Measurements from ENCODE around the gene SDK1. TPM values are rescaled to one million over a fixed set of nuclear protein-coding genes. Genes with fewer than 3 reads are reported as not detected.

SDK1 gene
- total RNA-seq, 2 experiments from 2014 or later: 0.19 to 0.36 TPM

- H3K36me3 ChIP-seq (ENCODE audit: insufficient read depth, low read length): no peaks in the 10 kb centered on the region
- DNase-seq (ENCODE audit: low spot score): no peak
- no peaks in the 10 kb centered on the region for H3K79me2 ChIP-seq (ENCODE audit: insufficient read depth, low read depth, low read length)
- intact Hi-C loops (cut with micrococcal nuclease; ENCODE audit: unreplicated experiment): no loop called here
- no peaks in the 10 kb centered on the region for H4K20me1 ChIP-seq (ENCODE audit: insufficient read depth, low read length)
- POLR2A ChIA-PET: no interaction called here
- no peaks in the 10 kb centered on the region for H3K4me1 ChIP-seq (ENCODE audit: insufficient read depth, low read length, poor library complexity, severe bottlenecking)
- TF ChIP-seq CTCF (conservative IDR thresholded peaks at IDR 0.05; ENCODE audit: low read length): no peak
- no peak for TF ChIP-seq EZH2phosphoT487 (IDR thresholded peaks at IDR 0.05; ENCODE audit: borderline replicate concordance, low read depth, low read length)
- H3K27ac ChIP-seq (ENCODE audit: low read depth, low read length, poor library complexity, severe bottlenecking): no peak overlapping the region
- BruUV-seq (replicated peaks): no TSS peak
- no peaks in the 10 kb centered on the region for H3K9me2 ChIP-seq (ENCODE audit: insufficient read depth, low read length)
- H3K4me2 ChIP-seq (ENCODE audit: low read length): no peak overlapping the region
- H3K4me3 ChIP-seq (ENCODE audit: low read depth, low read length, poor library complexity, severe bottlenecking): no peak overlapping the region
- no peaks in the 10 kb centered on the region for H3K9me3 ChIP-seq (ENCODE audit: low read length)
- no peak overlapping the region for H2AFZ ChIP-seq (ENCODE audit: low read length)
- CTCF ChIA-PET (ENCODE audit: unreplicated experiment): no interaction called here
These were observed 586.1 kb downstream of the SDK1 start for GRCh38 chr7:3887096-3887690.

DNA sequence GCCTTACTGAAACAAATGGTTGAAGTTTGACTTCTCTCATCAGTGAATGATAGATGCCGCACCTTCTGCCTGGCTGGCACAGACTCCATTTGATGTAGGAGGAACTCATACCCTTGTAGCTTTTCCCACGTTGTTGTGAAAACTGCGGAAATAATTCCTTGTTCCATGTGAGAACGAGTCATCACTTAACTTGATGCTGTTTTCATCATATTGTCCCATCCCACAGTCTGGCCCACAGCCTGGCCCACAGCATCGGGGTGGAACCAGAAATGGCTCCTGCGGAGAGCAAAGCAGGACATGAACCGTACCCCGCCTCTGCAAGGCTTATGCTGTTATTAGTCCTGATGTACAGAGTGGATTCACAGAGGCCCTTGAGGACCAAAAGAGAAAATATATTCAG, 587.0 kb downstream of the SDK1 start:
- intact Hi-C loops (cut with micrococcal nuclease; ENCODE audit: unreplicated experiment): no loop called here
- Histone ChIP-seq H3K4me2 (ENCODE audit: low read length) (no peak overlapping the region), H3K9me2 (ENCODE audit: insufficient read depth, low read length) (no peaks in the 10 kb centered on the region), H3K79me2 (ENCODE audit: insufficient read depth, low read depth, low read length) (no peaks in the 10 kb centered on the region), H2AFZ (ENCODE audit: low read length) (no peak overlapping the region), H3K9me3 (ENCODE audit: low read length) (no peaks in the 10 kb centered on the region), H3K36me3 (ENCODE audit: insufficient read depth, low read length) (no peaks in the 10 kb centered on the region), H4K20me1 (ENCODE audit: insufficient read depth, low read length) (no peaks in the 10 kb centered on the region), H3K27ac (ENCODE audit: low read depth, low read length, poor library complexity, severe bottlenecking) (no peak overlapping the region), H3K4me1 (ENCODE audit: insufficient read depth, low read length, poor library complexity, severe bottlenecking) (no peaks in the 10 kb centered on the region), H3K4me3 (ENCODE audit: low read depth, low read length, poor library complexity, severe bottlenecking) (no peak overlapping the region)
- TF ChIP-seq CTCF (conservative IDR thresholded peaks at IDR 0.05; ENCODE audit: low read length) (no peak), EZH2phosphoT487 (IDR thresholded peaks at IDR 0.05; ENCODE audit: borderline replicate concordance, low read depth, low read length) (no peak)
- BruUV-seq (replicated peaks): no TSS peak
- no peak for DNase-seq (ENCODE audit: low spot score)
- ChIA-PET POLR2A (no interaction called here), CTCF (ENCODE audit: unreplicated experiment) (no interaction called here)

DNA sequence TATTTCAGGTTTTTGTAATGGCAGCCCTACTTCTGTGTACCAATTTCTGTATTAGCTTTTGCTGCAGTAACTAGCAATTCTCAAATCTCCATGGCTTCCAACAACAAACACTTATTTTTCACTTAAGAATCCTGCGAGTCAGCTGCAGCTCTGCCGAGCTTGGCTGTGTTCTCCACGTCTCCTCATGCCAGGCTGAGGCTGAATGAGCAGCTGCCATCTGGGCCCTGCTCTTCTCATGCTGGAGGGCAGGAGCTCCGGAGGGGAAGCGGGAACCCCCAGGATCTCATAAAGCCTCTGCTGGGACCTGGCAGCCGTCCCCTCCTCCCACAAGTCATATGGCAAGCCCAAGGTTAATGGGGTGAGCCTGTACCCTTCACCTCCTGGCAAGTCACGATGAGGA, 591.1 kb downstream of the SDK1 start:
- Histone ChIP-seq H3K4me2 (ENCODE audit: low read length) (no peak overlapping the region), H4K20me1 (ENCODE audit: insufficient read depth, low read length) (no peaks in the 10 kb centered on the region), H3K27ac (ENCODE audit: low read depth, low read length, poor library complexity, severe bottlenecking) (no peak overlapping the region), H3K4me1 (ENCODE audit: insufficient read depth, low read length, poor library complexity, severe bottlenecking) (no peaks in the 10 kb centered on the region), H3K9me3 (ENCODE audit: low read length) (no peaks in the 10 kb centered on the region), H3K4me3 (ENCODE audit: low read depth, low read length, poor library complexity, severe bottlenecking) (no peak overlapping the region), H3K79me2 (ENCODE audit: insufficient read depth, low read depth, low read length) (no peaks in the 10 kb centered on the region), H2AFZ (ENCODE audit: low read length) (no peak overlapping the region), H3K9me2 (ENCODE audit: insufficient read depth, low read length) (no peaks in the 10 kb centered on the region), H3K36me3 (ENCODE audit: insufficient read depth, low read length) (no peaks in the 10 kb centered on the region)
- no TSS peak for BruUV-seq (replicated peaks)
- ChIA-PET POLR2A (no interaction called here), CTCF (ENCODE audit: unreplicated experiment) (no interaction called here)
- intact Hi-C loops (cut with micrococcal nuclease; ENCODE audit: unreplicated experiment): loop anchor here (10.0 kb wide), 1 partner anchor 1027 kb away; no protein-coding TSS in a partner anchor
- TF ChIP-seq EZH2phosphoT487 (IDR thresholded peaks at IDR 0.05; ENCODE audit: borderline replicate concordance, low read depth, low read length): no peak
- TF ChIP-seq CTCF (conservative IDR thresholded peaks at IDR 0.05; ENCODE audit: low read length): no peak
- no peak for DNase-seq (ENCODE audit: low spot score)

Measured in OCI-LY7 (cell line).